H9 (cell line): ENCODE measurements around the gene SCAMP5. TPM values are rescaled to one million over a fixed set of nuclear protein-coding genes. Genes with fewer than 3 reads are reported as not detected.

ENCODE experiments used
- DNase-seq: peaks from one replicate; pipeline ENCODE4 v3.0.0-alpha.2; 2017
- H2AFZ ChIP-seq: one replicate; pipeline ENCODE4 v1.6.1; 2013; ENCODE audit warnings: mild to moderate bottlenecking, low read length, control low read depth, moderate library complexity
- H2AK5ac ChIP-seq: 2 replicates; pipeline ENCODE4 v1.6.1; 2013; ENCODE audit warnings: low read length, control low read depth, mixed read lengths; ENCODE audit not compliant: insufficient read length
- H2BK120ac ChIP-seq: one replicate; pipeline ENCODE4 v1.6.1; 2013; ENCODE audit warnings: low read depth, mild to moderate bottlenecking, low read length, control low read depth, inconsistent platforms; ENCODE audit not compliant: poor library complexity, severe bottlenecking
- H2BK12ac ChIP-seq: 2 replicates; pipeline ENCODE4 v1.6.1; 2013; ENCODE audit warnings: low read length, control low read depth, mixed read lengths, low read depth; ENCODE audit not compliant: insufficient read length
- H2BK15ac ChIP-seq: 2 replicates; pipeline ENCODE4 v1.6.1; 2013; ENCODE audit warnings: low read depth, low read length, control low read depth
- H2BK20ac ChIP-seq: one replicate; pipeline ENCODE4 v1.6.1; 2013; ENCODE audit warnings: low read depth, mild to moderate bottlenecking, low read length, control low read depth, inconsistent platforms; ENCODE audit not compliant: poor library complexity, severe bottlenecking
- H2BK5ac ChIP-seq: 2 replicates; pipeline ENCODE4 v1.6.1; 2013; ENCODE audit warnings: low read length, control low read depth, mixed read lengths; ENCODE audit not compliant: insufficient read length
- H3K14ac ChIP-seq: 2 replicates; pipeline ENCODE4 v1.6.1; 2013; ENCODE audit warnings: low read length, control low read depth; ENCODE audit not compliant: insufficient read depth
- H3K18ac ChIP-seq: 2 replicates; pipeline ENCODE4 v1.6.1; 2013; ENCODE audit warnings: low read depth, mild to moderate bottlenecking, mixed read lengths, low read length, control low read depth; ENCODE audit not compliant: insufficient read length
- H3K23ac ChIP-seq: 2 replicates; pipeline ENCODE4 v1.6.1; 2013; ENCODE audit warnings: low read length, control low read depth, mixed read lengths, low read depth; ENCODE audit not compliant: insufficient read length
- H3K23me2 ChIP-seq: 2 replicates; pipeline ENCODE4 v1.6.1; 2013; ENCODE audit warnings: low read depth, mild to moderate bottlenecking, mixed read lengths, low read length, control low read depth; ENCODE audit not compliant: insufficient read length, poor library complexity, severe bottlenecking
- H3K27ac ChIP-seq: 2 replicates; pipeline ENCODE4 v1.5.1; 2013; ENCODE audit warnings: low read length, control low read depth, mixed read lengths, low read depth; ENCODE audit not compliant: insufficient read length
- H3K27me3 ChIP-seq: 2 replicates; pipeline ENCODE4 v1.6.1; 2013; ENCODE audit warnings: low read length, control low read depth, inconsistent platforms; ENCODE audit not compliant: insufficient read depth
- H3K4ac ChIP-seq: 2 replicates; pipeline ENCODE4 v1.6.1; 2013; ENCODE audit warnings: low read depth, mild to moderate bottlenecking, control low read depth, inconsistent platforms, low read length, moderate library complexity
- H3K4me1 ChIP-seq: 2 replicates; pipeline ENCODE4 v1.6.1; 2013; ENCODE audit warnings: low read length, control low read depth, inconsistent platforms; ENCODE audit not compliant: insufficient read depth
- H3K4me2 ChIP-seq: 2 replicates; pipeline ENCODE4 v1.6.1; 2013; ENCODE audit warnings: low read length, control low read depth, mixed read lengths; ENCODE audit not compliant: insufficient read length, insufficient read depth
- H3K56ac ChIP-seq: 2 replicates; pipeline ENCODE4 v1.6.1; 2013; ENCODE audit warnings: low read depth, mild to moderate bottlenecking, mixed read lengths, low read length, control low read depth; ENCODE audit not compliant: insufficient read length
- H3K79me1 ChIP-seq: 2 replicates; pipeline ENCODE4 v1.6.1; 2013; ENCODE audit warnings: low read depth, mild to moderate bottlenecking, moderate library complexity, low read length, control low read depth, inconsistent platforms; ENCODE audit not compliant: insufficient read depth, poor library complexity, severe bottlenecking
- H3K79me2 ChIP-seq: 2 replicates; pipeline ENCODE4 v1.6.1; 2013; ENCODE audit warnings: low read length, control low read depth, inconsistent platforms; ENCODE audit not compliant: insufficient read depth
- H3K9ac ChIP-seq: 2 replicates; pipeline ENCODE4 v1.6.1; 2013; ENCODE audit warnings: low read length, control low read depth, mixed read lengths; ENCODE audit not compliant: insufficient read length; ENCODE audit errors: extremely low read depth
- H3K9me3 ChIP-seq: one replicate; pipeline ENCODE4 v1.6.1; 2013; ENCODE audit warnings: low read depth, low read length, inconsistent platforms; ENCODE audit not compliant: control insufficient read depth
- H3T11ph ChIP-seq: one replicate; pipeline ENCODE4 v1.6.1; 2013; ENCODE audit warnings: mild to moderate bottlenecking, low read length, control low read depth, inconsistent platforms
- H4K20me1 ChIP-seq: one replicate; pipeline ENCODE4 v1.6.1; 2013; ENCODE audit not compliant: control insufficient read depth, insufficient read length, insufficient read depth
- H4K5ac ChIP-seq: 2 replicates; pipeline ENCODE4 v1.6.1; 2013; ENCODE audit warnings: low read depth, mild to moderate bottlenecking, mixed read lengths, low read length, control low read depth; ENCODE audit not compliant: insufficient read length
- H4K8ac ChIP-seq: replicated peaks from 2 replicates; pipeline ENCODE4 v1.6.1; 2013; ENCODE audit warnings: low read length, control low read depth, mixed read lengths, low read depth; ENCODE audit not compliant: insufficient read length
- H4K91ac ChIP-seq: 2 replicates; pipeline ENCODE4 v1.6.1; 2013; ENCODE audit warnings: low read depth, mild to moderate bottlenecking, moderate library complexity, mixed read lengths, low read length, control low read depth; ENCODE audit not compliant: insufficient read length
- H3K27ac Mint-ChIP-seq, 3 experiments: 2 replicates in 2 of 3; 3 replicates in 1 of 3; pipeline ENCODE4 v1.8.0; 2020 to 2021; ENCODE audit warnings: mixed read lengths in 3 of 3, mild to moderate bottlenecking in 1 of 3, moderate library complexity in 1 of 3
- H3K27me3 Mint-ChIP-seq: 2 replicates; pipeline ENCODE4 v1.8.0; 2021; ENCODE audit warnings: low read depth, mild to moderate bottlenecking, moderate library complexity, mixed read lengths
- H3K36me3 Mint-ChIP-seq, 3 experiments: 2 replicates in 2 of 3; 3 replicates in 1 of 3; pipeline ENCODE4 v1.8.0; 2020 to 2021; ENCODE audit warnings: low read depth in 3 of 3, mixed read lengths in 3 of 3; ENCODE audit not compliant: insufficient read depth in 1 of 3
- H3K4me1 Mint-ChIP-seq, 2 experiments: 2 replicates each; pipeline ENCODE4 v1.8.0; 2020; ENCODE audit warnings: mixed read lengths in 2 of 2
- H3K4me3 Mint-ChIP-seq, 2 experiments: 2 replicates in 1 of 2; 3 replicates in 1 of 2; pipeline ENCODE4 v1.8.0; 2020 to 2021; ENCODE audit warnings: mild to moderate bottlenecking in 2 of 2, mixed read lengths in 2 of 2, moderate library complexity in 1 of 2
- H3K9me3 Mint-ChIP-seq, 2 experiments: 2 replicates in 1 of 2; 3 replicates in 1 of 2; pipeline ENCODE4 v1.8.0; 2020; ENCODE audit warnings: mild to moderate bottlenecking in 2 of 2, mixed read lengths in 2 of 2, moderate library complexity in 1 of 2
- CTCF ChIP-seq: fragments of 200-600 bp; sonication (generic); conservative IDR thresholded peaks from 3 replicates; pipeline ENCODE4 v1.8.0; 2021; ENCODE audit warnings: antibody characterized with exemption, mild to moderate bottlenecking
- WGBS: extraction: QIAGEN DNeasy Blood & Tissue Kit; methylation state at CpG from one replicate; pipeline ENCODE4 v1.1.7; 2013; ENCODE audit warnings: missing lambda C conversion rate, low lambda C conversion rate, mixed read lengths; ENCODE audit not compliant: insufficient read length; ENCODE audit errors: extremely low coverage; 5-methylcytosine and 5-hydroxymethylcytosine counted together
- total RNA-seq: library from RNA; stranded (reverse); gene quantifications from 2 replicates; pipeline ENCODE4 v1.2.1, GENCODE V29; 2021

The SCAMP5 gene
- total RNA-seq, 1 experiment from 2014 or later: 47.8 TPM

- H3K4me2 ChIP-seq: no peak overlapping the region
- no peaks in the 10 kb centered on the region for H3K79me2 ChIP-seq
- H3K36me3 Mint-ChIP-seq: peaks cover 6 to 19% (median 9%) of the 10 kb centered on the region in 3 experiments
- H3K4me1 Mint-ChIP-seq: peaks cover 12 to 14% of the 10 kb centered on the region in 2 experiments
- no peak overlapping the region for H3K14ac ChIP-seq
- WGBS: no CpG with 5 or more reads among the region's 8 CpGs
- no peak overlapping the region for H2BK15ac ChIP-seq
- no peak overlapping the region for H3K56ac ChIP-seq
- peaks cover 16% of the 10 kb centered on the region for H3K27me3 Mint-ChIP-seq
- H2AK5ac ChIP-seq: no peak overlapping the region
- no peak overlapping the region for H3K9ac ChIP-seq
- no peak overlapping the region for H3K4me3 Mint-ChIP-seq
- H2BK12ac ChIP-seq: no peak overlapping the region
- no peaks in the 10 kb centered on the region for H3K79me1 ChIP-seq
- no peak overlapping the region for H2BK20ac ChIP-seq
- no peak for DNase-seq
- peaks cover 13 to 20% of the 10 kb centered on the region in 2 experiments for H3K9me3 Mint-ChIP-seq
- H3K23ac ChIP-seq: no peak overlapping the region
- TF ChIP-seq CTCF: no peak
- H2BK5ac ChIP-seq: no peak overlapping the region
- no peaks in the 10 kb centered on the region for H3K9me3 ChIP-seq
- no peaks in the 10 kb centered on the region for H3K27me3 ChIP-seq
- H3T11ph ChIP-seq: no peak overlapping the region
- no peak overlapping the region for H3K27ac Mint-ChIP-seq
- H3K4ac ChIP-seq: no peak overlapping the region
- no peak overlapping the region for H2BK120ac ChIP-seq
- no peaks in the 10 kb centered on the region for H4K20me1 ChIP-seq
- no peaks in the 10 kb centered on the region for H3K23me2 ChIP-seq
- H4K5ac ChIP-seq: no peak overlapping the region
- no peak overlapping the region for H3K27ac ChIP-seq
- no peaks in the 10 kb centered on the region for H3K4me1 ChIP-seq
- no peak overlapping the region for H2AFZ ChIP-seq
- H4K8ac ChIP-seq: no peak overlapping the region
- H3K18ac ChIP-seq: no peak overlapping the region
- no peak overlapping the region for H4K91ac ChIP-seq
Observed at GRCh38 chr15:75069301-75069925, 74.0 kb downstream of the SCAMP5 start.
